Activated naive CD4-positive, alpha-beta T cell treated with anti-CD3 and anti-CD28 coated beads, Interleukin-2, amount 50 U/mL, for 72 hours (primary cell): ENCODE results near the gene F12. TPM values are rescaled to one million over a fixed set of nuclear protein-coding genes. Genes with fewer than 3 reads are reported as not detected.
"Not testable (repeated sequence)": the region's sequence is repeated elsewhere in the genome, so short reads cannot be mapped to it uniquely, and the experiment has no call there.

ENCODE experiments used
- ATAC-seq, 2 donors: fragments of 150-1000 bp; cut with Tn5 transposase; 2 replicates each; pipeline ENCODE4 v1.10.0; 2021; ENCODE audit warnings: mild to moderate bottlenecking in 2 of 2, moderate library complexity in 2 of 2
- DNase-seq, 2 donors: peaks; one replicate each; pipeline ENCODE4 v3.0.0; 2021 to 2022; ENCODE audit warnings: low spot score in 2 of 2
- H3K27ac Mint-ChIP-seq, 2 donors: one replicate each; pipeline ENCODE4 v1.8.0; 2022; ENCODE audit warnings: mild to moderate bottlenecking in 2 of 2, mixed read lengths in 2 of 2
- H3K36me3 Mint-ChIP-seq, 2 donors: one replicate each; pipeline ENCODE4 v1.8.0; 2022; ENCODE audit warnings: mixed read lengths in 2 of 2
- H3K9me3 Mint-ChIP-seq, 2 donors: one replicate each; pipeline ENCODE4 v1.8.0; 2022; ENCODE audit warnings: mixed read lengths in 2 of 2
- total RNA-seq, 2 donors: library from RNA; stranded (reverse); gene quantifications; one replicate each; pipeline ENCODE4 v1.2.3, GENCODE V29; 2022

Gene F12
- total RNA-seq, 2 donors from 2014 or later, result 2.2 to 9.8 TPM

GRCh38 chr5:177427919-177428573 is 18.7 kb upstream of the F12 start:
- no peaks in the 10 kb centered on the region for H3K9me3 Mint-ChIP-seq
- ATAC-seq, result no peak
- DNase-seq, result no peak
- H3K27ac Mint-ChIP-seq, result peak overlapping the region; percentile 85 to 96
- peaks cover 24 to 33% of the 10 kb centered on the region in 2 donors for H3K36me3 Mint-ChIP-seq

DNA sequence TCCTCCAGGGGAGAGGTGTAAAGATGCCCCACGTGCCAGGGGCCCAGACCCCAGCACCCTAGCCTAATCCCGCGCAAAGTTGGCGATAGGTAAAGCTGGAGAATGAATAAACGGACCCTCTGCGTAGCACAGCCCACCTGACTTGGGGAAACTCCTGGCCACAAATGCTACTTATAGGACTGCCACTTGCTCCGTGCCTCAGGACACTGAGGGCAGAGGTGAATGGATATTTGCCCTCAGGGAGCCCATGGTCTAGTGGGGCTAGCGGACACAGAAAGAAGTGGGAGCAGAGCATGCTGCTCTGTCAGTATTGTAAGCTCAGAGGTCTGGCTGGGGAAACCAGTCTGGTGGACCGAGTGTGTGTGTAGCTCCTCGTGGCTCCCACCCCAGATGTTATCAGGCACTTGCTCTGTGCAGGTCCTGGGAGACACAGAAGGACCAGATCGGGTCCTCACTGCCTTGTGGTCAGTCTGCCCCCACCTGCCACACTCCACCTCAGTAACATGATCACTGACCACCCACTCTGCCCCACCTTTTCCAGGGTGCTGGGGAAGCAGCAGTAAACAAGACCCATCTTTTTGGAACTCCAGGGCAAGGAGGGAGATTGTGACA is 18.0 kb upstream of the F12 start:
- ATAC-seq (no peak), DNase-seq (no peak)
- peak overlapping the region; percentile 85 to 96 for H3K27ac Mint-ChIP-seq

GRCh38 chr5:177426566-177427210 is 17.3 kb upstream of the F12 start, which contains the start of gene GRK6:
Gene GRK6, plus strand, starts transcription at chr5:177426676. Its CDS starts 170 bp downstream, at chr5:177426846.
- DNase-seq (peak in 1 of 2 donors; percentile 67), ATAC-seq (peak in 1 of 2 donors; percentile 69)
- peaks cover 21 to 23% of the 10 kb centered on the region in 2 donors for H3K36me3 Mint-ChIP-seq
- no peaks in the 10 kb centered on the region for H3K9me3 Mint-ChIP-seq
- H3K27ac Mint-ChIP-seq, result peak within 1 kb of the TSS; percentile 85 to 96

More for the DNA sequence above, 18.0 kb upstream of the F12 start:
- no peaks in the 10 kb centered on the region for H3K9me3 Mint-ChIP-seq
- peaks cover 21 to 28% of the 10 kb centered on the region in 2 donors for H3K36me3 Mint-ChIP-seq

- DNase-seq, result peak; percentile 99 to 100
- Mint-ChIP-seq H3K36me3 (peaks cover 17 to 21% of the 10 kb centered on the region in 2 donors), H3K27ac (peak overlapping the region; percentile 85 to 96), H3K9me3 (no peaks in the 10 kb centered on the region)
- peak; percentile 79 to 84 for ATAC-seq
Measured at GRCh38 chr5:177425801-177426565, 16.6 kb upstream of the F12 start.

DNA sequence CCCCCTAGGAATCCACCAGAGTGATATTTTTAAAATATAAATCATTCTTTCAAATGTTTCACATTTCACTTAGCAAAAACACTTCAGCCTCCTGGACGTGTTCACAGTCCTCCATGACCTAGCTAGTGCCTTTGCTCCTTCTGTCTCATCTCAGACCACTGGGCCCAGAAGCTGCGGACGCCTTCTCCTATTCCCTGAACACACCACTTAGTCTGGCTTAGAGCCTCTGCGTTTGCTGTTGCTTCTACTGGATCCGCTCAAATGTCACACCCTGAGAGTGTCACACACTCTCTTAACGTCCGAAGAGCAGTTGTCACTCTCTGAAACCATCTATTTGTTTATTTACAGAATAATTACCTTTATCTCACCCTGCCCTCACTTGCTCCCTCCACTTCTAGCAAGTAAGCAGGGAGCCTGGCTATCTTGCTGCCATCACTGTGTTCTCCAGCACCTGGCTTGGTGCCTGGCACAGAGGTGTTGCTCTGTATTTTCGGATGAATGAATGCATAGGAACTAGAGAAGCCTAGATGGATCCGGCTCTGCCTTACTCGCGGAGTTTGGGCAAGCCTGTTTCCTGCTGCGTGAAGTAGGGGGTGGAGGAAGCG is 15.9 kb upstream of the F12 start:
- Mint-ChIP-seq H3K9me3 (no peaks in the 10 kb centered on the region), H3K27ac (peak overlapping the region; percentile 2 to 85), H3K36me3 (peaks cover 10 to 21% of the 10 kb centered on the region in 2 donors)
- no peak for ATAC-seq
- DNase-seq, result peak in 1 of 2 donors; percentile 54

- no peaks in the 10 kb centered on the region for H3K9me3 Mint-ChIP-seq
- ATAC-seq, result no peak
- no peak for DNase-seq
- H3K27ac Mint-ChIP-seq, result no peak overlapping the region
- H3K36me3 Mint-ChIP-seq, result peaks cover 9 to 16% of the 10 kb centered on the region in 2 donors
Measured at GRCh38 chr5:177423671-177424070, 14.3 kb upstream of the F12 start.

- DNase-seq, result no peak
- Mint-ChIP-seq H3K36me3 (no peaks in the 10 kb centered on the region), H3K9me3 (no peaks in the 10 kb centered on the region), H3K27ac (no peak overlapping the region)
- ATAC-seq, result no peak
Measured at GRCh38 chr5:177421062-177421798, 11.9 kb upstream of the F12 start.

DNA sequence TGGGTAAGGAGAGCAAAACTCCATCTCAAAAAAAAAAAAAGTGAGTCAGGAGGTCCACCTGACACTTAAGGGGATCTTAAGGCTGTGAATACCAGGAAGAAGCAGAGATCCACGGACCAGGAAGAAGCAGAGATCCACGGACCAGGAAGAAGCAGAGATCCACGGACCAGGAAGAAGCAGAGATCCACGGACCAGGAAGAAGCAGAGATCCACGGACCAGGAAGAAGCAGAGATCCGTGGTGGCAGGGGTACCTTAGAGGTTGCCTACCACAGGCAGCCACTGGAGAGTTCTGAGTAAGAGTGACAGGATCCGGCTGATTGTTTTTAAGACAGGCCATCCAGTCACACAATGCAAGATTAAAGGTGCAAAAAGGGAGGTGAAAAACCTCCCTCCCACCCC is 11.1 kb upstream of the F12 start:
- not testable (repeated sequence) for ATAC-seq, H3K9me3 Mint-ChIP-seq, DNase-seq, H3K27ac Mint-ChIP-seq, H3K36me3 Mint-ChIP-seq

DNA sequence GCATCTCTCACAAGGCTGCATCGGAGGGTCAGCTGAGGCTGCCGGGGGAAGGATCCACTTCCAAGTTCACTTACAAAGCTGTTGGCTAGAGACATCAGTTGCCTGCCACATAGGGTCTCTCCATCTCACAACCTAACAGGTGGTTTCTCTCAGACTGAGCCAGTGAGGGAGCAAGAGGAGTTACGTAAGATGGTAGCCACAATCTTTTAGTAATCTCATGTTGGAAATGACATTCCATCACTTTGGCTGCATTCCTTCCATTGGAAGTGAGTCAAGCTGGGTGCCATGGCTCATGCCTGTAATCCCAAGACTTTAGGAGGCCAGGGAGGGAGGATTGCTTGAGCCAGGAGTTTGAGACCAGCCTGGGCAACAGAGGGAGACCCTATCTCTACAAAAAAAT is 9.7 kb upstream of the F12 start:
- Mint-ChIP-seq H3K27ac (no peak overlapping the region), H3K36me3 (no peaks in the 10 kb centered on the region), H3K9me3 (no peaks in the 10 kb centered on the region)
- ATAC-seq (no peak), DNase-seq (no peak)

DNA sequence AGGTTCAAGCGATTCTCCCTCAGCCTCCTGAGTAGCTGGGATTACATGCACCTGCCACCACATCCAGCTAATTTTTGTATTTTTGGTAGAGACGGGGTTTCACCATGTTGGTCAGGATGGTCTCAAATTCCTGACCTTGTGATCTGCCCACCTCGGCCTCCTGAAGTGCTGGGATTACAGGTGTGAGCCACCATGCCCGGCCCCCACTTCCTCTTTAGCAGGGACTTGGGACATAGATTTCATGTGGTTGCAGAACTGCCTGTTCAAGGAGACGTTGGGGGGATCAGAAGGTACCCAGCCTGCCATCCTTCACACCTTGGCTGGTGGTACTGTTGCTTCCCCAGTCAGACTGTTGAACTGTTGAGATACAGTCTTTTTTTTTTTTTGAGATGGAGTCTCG is 7.7 kb upstream of the F12 start:
- H3K36me3 Mint-ChIP-seq, ATAC-seq, H3K9me3 Mint-ChIP-seq, H3K27ac Mint-ChIP-seq, DNase-seq: not testable (repeated sequence)

GRCh38 chr5:177414481-177414880 is 5.1 kb upstream of the F12 start:
- Mint-ChIP-seq H3K27ac (no peak overlapping the region), H3K36me3 (no peaks in the 10 kb centered on the region), H3K9me3 (no peaks in the 10 kb centered on the region)
- DNase-seq, result no peak
- ATAC-seq, result no peak

GRCh38 chr5:177412603-177413233 is 3.4 kb upstream of the F12 start:
- Mint-ChIP-seq H3K9me3 (no peaks in the 10 kb centered on the region), H3K27ac (peak overlapping the region in 1 of 2 donors; percentile 65), H3K36me3 (no peaks in the 10 kb centered on the region)
- ATAC-seq (peak; percentile 73 to 78), DNase-seq (no peak)

- H3K27ac Mint-ChIP-seq, result no peak overlapping the region
- DNase-seq (no peak), ATAC-seq (no peak)
- no peaks in the 10 kb centered on the region for H3K36me3 Mint-ChIP-seq
- no peaks in the 10 kb centered on the region for H3K9me3 Mint-ChIP-seq
Measured at GRCh38 chr5:177410575-177410974, 1.2 kb upstream of the F12 start.

DNA sequence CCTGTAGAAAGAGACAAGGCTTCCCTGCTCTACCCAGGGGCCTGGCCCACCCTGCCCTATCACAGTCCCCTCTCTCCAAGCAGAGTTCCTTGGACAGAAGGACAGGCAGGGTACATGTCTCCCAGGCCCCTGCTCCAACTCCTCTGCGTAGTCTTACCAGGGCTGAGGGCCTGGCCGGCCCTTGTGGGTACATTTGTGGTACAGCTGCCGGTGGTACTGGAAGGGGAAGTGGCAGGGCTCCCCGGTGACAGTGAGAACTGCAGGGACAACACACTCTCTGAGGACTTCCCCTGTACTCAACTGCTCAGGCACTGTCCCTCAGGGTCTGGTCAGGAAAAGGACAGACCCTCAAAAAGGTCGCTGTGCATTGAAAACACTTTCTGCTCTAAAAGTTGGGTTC is 3.6 kb downstream of the F12 start:
- Mint-ChIP-seq H3K27ac (no peak overlapping the region), H3K36me3 (peaks cover 0 to 4% of the 10 kb centered on the region in 2 donors), H3K9me3 (no peaks in the 10 kb centered on the region)
- DNase-seq, result no peak
- ATAC-seq, result no peak

DNA sequence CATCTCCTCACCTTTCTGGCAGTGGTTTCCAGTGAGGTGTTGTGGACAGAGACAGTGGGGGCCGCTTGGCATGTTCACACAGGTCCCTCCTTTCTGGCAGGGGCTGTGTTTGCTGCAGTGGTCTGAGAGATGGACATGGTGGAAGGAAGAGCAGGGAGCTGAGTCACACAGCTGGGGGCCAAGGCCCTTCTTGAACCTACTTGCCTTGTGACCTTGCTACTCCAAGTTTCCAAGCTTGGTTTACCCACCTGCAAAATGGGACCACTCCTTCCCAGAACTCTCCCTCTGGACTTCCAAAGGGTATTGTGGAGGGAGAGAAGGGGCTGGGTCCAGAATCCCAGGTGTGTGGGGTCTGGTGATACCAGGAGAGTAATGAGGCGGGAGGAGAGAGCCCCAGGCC is 4.1 kb downstream of the F12 start:
- no peak for ATAC-seq
- peak overlapping the region in 1 of 2 donors; percentile 31 for H3K27ac Mint-ChIP-seq
- H3K36me3 Mint-ChIP-seq, result peaks cover 0 to 4% of the 10 kb centered on the region in 2 donors
- DNase-seq, result no peak
- no peaks in the 10 kb centered on the region for H3K9me3 Mint-ChIP-seq
